ENCODE measurements around the gene FAAP100. TPM values are rescaled to one million over a fixed set of nuclear protein-coding genes. Genes with fewer than 3 reads are reported as not detected.

Gene FAAP100
- total and polyA plus RNA-seq, 2 experiments from 2014 or later: 18.3 to 34.4 TPM

DNA sequence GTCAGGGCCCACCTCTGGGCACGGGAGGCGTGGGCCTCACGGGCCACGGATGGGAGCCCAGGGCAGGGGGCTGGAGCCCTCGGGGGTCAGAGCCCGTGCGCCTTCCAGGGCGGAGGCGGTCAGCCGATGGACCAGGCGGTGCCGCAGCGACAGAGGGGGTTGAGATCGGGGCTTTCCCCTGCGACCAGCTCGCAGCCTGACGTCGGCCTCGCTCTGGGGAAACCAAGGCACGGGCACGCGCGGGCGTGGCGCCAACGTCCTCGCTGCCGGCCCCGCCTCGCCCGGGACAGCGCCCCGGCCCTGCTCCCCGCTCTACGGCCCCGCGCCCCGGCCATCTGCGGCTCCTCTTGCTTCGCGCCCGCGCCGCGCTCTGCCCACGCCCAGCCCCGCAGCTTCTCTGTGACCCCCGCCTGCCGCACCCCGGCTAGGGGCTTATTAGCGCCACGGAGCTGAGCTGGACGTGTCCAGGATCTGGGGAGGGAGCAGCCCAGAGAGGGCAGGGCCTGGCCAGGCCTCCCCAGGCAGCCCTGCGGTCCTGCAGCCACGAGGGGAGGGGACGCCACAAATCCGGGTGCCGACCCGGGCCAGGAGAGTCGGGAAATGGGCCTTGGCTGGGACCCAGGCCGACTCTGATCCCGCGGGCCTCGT, 53.1 kb downstream of the FAAP100 start:
- Histone ChIP-seq H2AFZ (no peak overlapping the region), H3K4me2 (no peak overlapping the region), H3K27me3 (no peaks in the 10 kb centered on the region), H3K79me2 (no peaks in the 10 kb centered on the region), H3K9me2 (replicated peaks; ENCODE audit: insufficient read depth) (no peaks in the 10 kb centered on the region), H4K20me1 (ENCODE audit: insufficient read depth, poor library complexity, severe bottlenecking) (no peaks in the 10 kb centered on the region), H3K4me3 (no peak overlapping the region), H3K36me3 (replicated peaks; ENCODE audit: insufficient read depth, low read depth) (no peaks in the 10 kb centered on the region), H3K27ac (no peak overlapping the region), H3K4me1 (ENCODE audit: insufficient read depth) (no peaks in the 10 kb centered on the region), H3K9me3 (ENCODE audit: low read depth) (no peaks in the 10 kb centered on the region)
- 96% methylated on average over 31 of the region's 64 CpGs for WGBS (ENCODE audit: low lambda C conversion rate, missing lambda C conversion rate)
- no peak for DNase-seq (ENCODE audit: low spot score)
- TF ChIP-seq EZH2 (IDR thresholded peaks at IDR 0.05; ENCODE audit: borderline replicate concordance) (no peak), EZH2phosphoT487 (IDR thresholded peaks at IDR 0.05; ENCODE audit: low read depth, severe bottlenecking, unreplicated experiment) (no peak)
- TF ChIP-seq, protein P1, sequence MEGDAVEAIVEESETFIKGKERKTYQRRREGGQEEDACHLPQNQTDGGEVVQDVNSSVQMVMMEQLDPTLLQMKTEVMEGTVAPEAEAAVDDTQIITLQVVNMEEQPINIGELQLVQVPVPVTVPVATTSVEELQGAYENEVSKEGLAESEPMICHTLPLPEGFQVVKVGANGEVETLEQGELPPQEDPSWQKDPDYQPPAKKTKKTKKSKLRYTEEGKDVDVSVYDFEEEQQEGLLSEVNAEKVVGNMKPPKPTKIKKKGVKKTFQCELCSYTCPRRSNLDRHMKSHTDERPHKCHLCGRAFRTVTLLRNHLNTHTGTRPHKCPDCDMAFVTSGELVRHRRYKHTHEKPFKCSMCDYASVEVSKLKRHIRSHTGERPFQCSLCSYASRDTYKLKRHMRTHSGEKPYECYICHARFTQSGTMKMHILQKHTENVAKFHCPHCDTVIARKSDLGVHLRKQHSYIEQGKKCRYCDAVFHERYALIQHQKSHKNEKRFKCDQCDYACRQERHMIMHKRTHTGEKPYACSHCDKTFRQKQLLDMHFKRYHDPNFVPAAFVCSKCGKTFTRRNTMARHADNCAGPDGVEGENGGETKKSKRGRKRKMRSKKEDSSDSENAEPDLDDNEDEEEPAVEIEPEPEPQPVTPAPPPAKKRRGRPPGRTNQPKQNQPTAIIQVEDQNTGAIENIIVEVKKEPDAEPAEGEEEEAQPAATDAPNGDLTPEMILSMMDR (IDR thresholded peaks at IDR 0.05; ENCODE audit: poor library complexity): no peak

DNA sequence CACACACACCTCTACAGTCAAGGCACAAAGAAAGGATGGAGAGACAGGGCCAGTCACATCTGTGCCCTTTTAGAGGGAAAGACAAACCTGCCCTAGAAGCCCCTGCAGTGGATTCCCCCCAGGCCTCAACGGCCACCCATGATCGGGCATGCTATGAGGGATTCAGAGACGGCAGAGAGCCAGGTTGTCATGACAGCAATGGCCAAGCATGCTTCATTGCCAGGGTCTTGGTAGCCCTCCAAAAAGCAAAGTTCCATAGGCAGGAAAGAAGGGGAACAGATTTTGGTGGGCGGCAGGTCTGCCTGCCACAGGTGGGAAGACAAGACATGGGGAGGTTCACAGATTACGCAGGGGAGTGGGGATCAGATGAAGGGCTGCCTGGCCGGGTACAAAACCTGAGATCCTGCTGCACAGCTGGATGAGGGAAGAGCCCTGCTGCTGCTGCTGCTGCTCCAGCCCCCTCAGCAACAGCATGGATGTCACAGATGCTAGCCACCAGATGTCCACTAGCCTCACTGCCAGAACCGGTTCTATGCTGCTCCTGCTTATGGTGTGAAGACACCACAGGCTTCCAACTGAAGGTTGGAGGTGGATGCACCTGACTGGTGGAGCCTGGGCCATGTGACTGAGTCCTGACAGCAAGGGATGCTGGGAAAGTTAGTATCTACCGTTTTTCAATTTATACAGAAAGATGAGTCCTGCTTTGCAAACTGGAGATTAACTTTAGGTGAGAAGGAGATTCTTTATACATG, 57.4 kb downstream of the FAAP100 start:
- Histone ChIP-seq H3K36me3 (replicated peaks; ENCODE audit: insufficient read depth, low read depth) (no peaks in the 10 kb centered on the region), H3K4me2 (no peak overlapping the region), H3K27ac (no peak overlapping the region), H3K27me3 (no peaks in the 10 kb centered on the region), H3K79me2 (no peaks in the 10 kb centered on the region), H4K20me1 (ENCODE audit: insufficient read depth, poor library complexity, severe bottlenecking) (no peaks in the 10 kb centered on the region), H3K9me3 (ENCODE audit: low read depth) (no peaks in the 10 kb centered on the region), H2AFZ (no peak overlapping the region), H3K4me1 (ENCODE audit: insufficient read depth) (peaks cover 14% of the 10 kb centered on the region), H3K4me3 (no peak overlapping the region), H3K9me2 (replicated peaks; ENCODE audit: insufficient read depth) (no peaks in the 10 kb centered on the region)
- TF ChIP-seq, protein P1 (IDR thresholded peaks at IDR 0.05; ENCODE audit: poor library complexity): no peak
- no peak for TF ChIP-seq EZH2 (IDR thresholded peaks at IDR 0.05; ENCODE audit: borderline replicate concordance)
- DNase-seq (ENCODE audit: low spot score): no peak
- 70% methylated on average over 8 of the region's 8 CpGs for WGBS (ENCODE audit: low lambda C conversion rate, missing lambda C conversion rate)

GRCh38 chr17:81493198-81494038, 58.7 kb downstream of the FAAP100 start:
- Histone ChIP-seq H3K4me1 (ENCODE audit: insufficient read depth) (peaks cover 23% of the 10 kb centered on the region), H3K27ac (no peak overlapping the region), H3K79me2 (peaks cover 2% of the 10 kb centered on the region), H3K36me3 (replicated peaks; ENCODE audit: insufficient read depth, low read depth) (no peaks in the 10 kb centered on the region), H3K4me2 (no peak overlapping the region), H4K20me1 (ENCODE audit: insufficient read depth, poor library complexity, severe bottlenecking) (no peaks in the 10 kb centered on the region), H3K27me3 (no peaks in the 10 kb centered on the region), H3K9me2 (replicated peaks; ENCODE audit: insufficient read depth) (no peaks in the 10 kb centered on the region), H3K9me3 (ENCODE audit: low read depth) (no peaks in the 10 kb centered on the region), H3K4me3 (no peak overlapping the region), H2AFZ (no peak overlapping the region)
- DNase-seq (ENCODE audit: low spot score): no peak
- 85% methylated on average over 15 of the region's 16 CpGs for WGBS (ENCODE audit: low lambda C conversion rate, missing lambda C conversion rate)
- TF ChIP-seq EZH2phosphoT487 (IDR thresholded peaks at IDR 0.05; ENCODE audit: low read depth, severe bottlenecking, unreplicated experiment) (no peak), EZH2 (IDR thresholded peaks at IDR 0.05; ENCODE audit: borderline replicate concordance) (no peak)
- TF ChIP-seq, protein P1 (IDR thresholded peaks at IDR 0.05; ENCODE audit: poor library complexity): no peak

All from hepatocyte (in vitro differentiated cells).